ENCODE results near the gene PNPLA5. TPM values are rescaled to one million over a fixed set of nuclear protein-coding genes. Genes with fewer than 3 reads are reported as not detected.

Gene PNPLA5
- polyA plus RNA-seq, 1 donor = not detected

GRCh38 chr22:43888740-43889139 is 3.1 kb downstream of the PNPLA5 start:
- DNase-seq = no peak
- no peaks in the 10 kb centered on the region for H3K9me3 ChIP-seq (ENCODE audit: control insufficient read depth, low read depth, low read length)
- no peak overlapping the region for H3K4me3 ChIP-seq (ENCODE audit: low read length)
- H3K36me3 ChIP-seq (ENCODE audit: control insufficient read depth, insufficient read depth, low read length) = no peaks in the 10 kb centered on the region
- no peak overlapping the region for H3K27ac ChIP-seq (ENCODE audit: low read length)
- H3K4me1 ChIP-seq (ENCODE audit: control insufficient read depth, insufficient read depth, low read length) = no peaks in the 10 kb centered on the region
- WGBS (ENCODE audit: insufficient coverage, low lambda C conversion rate) = no CpG with 5 or more reads among the region's 4 CpGs
- peaks cover 53% of the 10 kb centered on the region for H3K27me3 ChIP-seq (ENCODE audit: control insufficient read depth, insufficient read depth, low read length)

DNA sequence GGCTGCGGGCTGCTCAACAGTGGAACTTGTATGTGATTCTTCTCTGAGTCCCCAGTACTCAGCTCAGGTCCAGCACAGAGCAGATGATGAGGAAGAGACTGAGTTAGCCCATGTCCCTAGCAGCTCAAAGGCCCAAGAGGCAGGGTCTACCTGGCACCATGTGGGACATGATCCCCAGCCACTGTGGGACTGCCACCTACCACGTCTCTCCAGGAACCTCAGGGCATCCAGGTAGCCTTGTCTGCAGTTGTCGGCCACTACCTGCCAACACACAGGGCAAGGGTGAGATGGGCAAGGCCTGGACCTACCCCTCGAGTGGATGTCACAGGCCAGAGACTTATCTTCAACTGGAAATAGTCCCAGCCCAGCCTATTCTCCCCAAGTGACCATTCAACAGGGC is 4.4 kb downstream of the PNPLA5 start:
- Histone ChIP-seq H3K4me1 (ENCODE audit: control insufficient read depth, insufficient read depth, low read length) (no peaks in the 10 kb centered on the region), H3K36me3 (ENCODE audit: control insufficient read depth, insufficient read depth, low read length) (no peaks in the 10 kb centered on the region), H3K9me3 (ENCODE audit: control insufficient read depth, low read depth, low read length) (no peaks in the 10 kb centered on the region), H3K27ac (ENCODE audit: low read length) (no peak overlapping the region), H3K27me3 (ENCODE audit: control insufficient read depth, insufficient read depth, low read length) (peaks cover 43% of the 10 kb centered on the region), H3K4me3 (ENCODE audit: low read length) (no peak overlapping the region)
- DNase-seq = no peak
- WGBS (ENCODE audit: insufficient coverage, low lambda C conversion rate) = no CpG with 5 or more reads among the region's 4 CpGs

DNA sequence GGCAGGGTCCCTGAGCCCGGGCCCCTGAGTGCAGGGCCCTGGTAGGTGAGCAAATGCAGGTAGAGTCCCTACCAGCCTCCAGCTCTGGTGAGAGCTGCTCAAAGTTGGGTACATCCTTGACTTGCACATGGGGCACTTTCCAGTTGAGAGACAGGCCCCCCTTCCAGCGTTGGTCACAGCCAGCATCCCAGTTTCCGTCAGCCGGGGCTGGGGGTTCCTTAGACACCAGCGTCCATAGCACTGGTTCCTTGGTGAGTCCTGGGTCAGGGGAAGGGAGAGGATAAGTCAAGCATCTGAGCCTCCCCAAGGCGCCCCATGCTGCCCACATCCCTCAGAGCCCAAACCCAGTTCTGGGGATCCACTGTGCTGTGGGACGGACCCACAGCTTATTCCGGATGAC is 5.6 kb downstream of the PNPLA5 start:
- Histone ChIP-seq H3K4me1 (ENCODE audit: control insufficient read depth, insufficient read depth, low read length) (no peaks in the 10 kb centered on the region), H3K4me3 (ENCODE audit: low read length) (no peak overlapping the region), H3K36me3 (ENCODE audit: control insufficient read depth, insufficient read depth, low read length) (no peaks in the 10 kb centered on the region), H3K27ac (ENCODE audit: low read length) (no peak overlapping the region), H3K9me3 (ENCODE audit: control insufficient read depth, low read depth, low read length) (no peaks in the 10 kb centered on the region), H3K27me3 (ENCODE audit: control insufficient read depth, insufficient read depth, low read length) (peaks cover 31% of the 10 kb centered on the region)
- WGBS (ENCODE audit: insufficient coverage, low lambda C conversion rate) = no CpG with 5 or more reads among the region's 8 CpGs
- DNase-seq = no peak

DNA sequence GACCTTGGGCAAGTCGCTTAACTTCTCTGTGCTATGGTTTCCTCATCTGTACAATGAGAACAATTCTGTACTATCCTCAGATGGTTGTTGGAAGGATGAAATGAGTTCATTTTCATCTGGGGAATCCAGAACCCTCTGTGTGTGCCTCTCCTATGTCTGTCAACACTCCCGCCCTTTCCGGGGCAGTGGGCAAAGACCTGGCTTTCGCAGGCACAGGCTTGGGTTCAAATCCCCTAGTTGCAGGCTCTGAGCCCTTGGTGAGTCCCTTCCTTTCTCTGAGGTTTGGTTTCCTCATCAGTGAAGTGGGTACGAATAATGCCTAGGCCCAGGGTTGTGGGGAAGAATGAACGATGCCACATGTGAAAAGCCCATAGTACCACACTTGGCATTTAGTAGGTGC is 6.0 kb downstream of the PNPLA5 start:
- DNase-seq = no peak
- Histone ChIP-seq H3K4me3 (ENCODE audit: low read length) (no peak overlapping the region), H3K36me3 (ENCODE audit: control insufficient read depth, insufficient read depth, low read length) (no peaks in the 10 kb centered on the region), H3K27me3 (ENCODE audit: control insufficient read depth, insufficient read depth, low read length) (peaks cover 27% of the 10 kb centered on the region), H3K4me1 (ENCODE audit: control insufficient read depth, insufficient read depth, low read length) (no peaks in the 10 kb centered on the region), H3K27ac (ENCODE audit: low read length) (no peak overlapping the region), H3K9me3 (ENCODE audit: control insufficient read depth, low read depth, low read length) (no peaks in the 10 kb centered on the region)
- WGBS (ENCODE audit: insufficient coverage, low lambda C conversion rate) = no CpG with 5 or more reads among the region's 6 CpGs

- Histone ChIP-seq H3K9me3 (ENCODE audit: control insufficient read depth, low read depth, low read length) (no peaks in the 10 kb centered on the region), H3K4me3 (ENCODE audit: low read length) (no peak overlapping the region), H3K36me3 (ENCODE audit: control insufficient read depth, insufficient read depth, low read length) (no peaks in the 10 kb centered on the region), H3K27me3 (ENCODE audit: control insufficient read depth, insufficient read depth, low read length) (peaks cover 22% of the 10 kb centered on the region), H3K4me1 (ENCODE audit: control insufficient read depth, insufficient read depth, low read length) (no peaks in the 10 kb centered on the region), H3K27ac (ENCODE audit: low read length) (no peak overlapping the region)
- no peak for DNase-seq
- WGBS (ENCODE audit: insufficient coverage, low lambda C conversion rate) = no CpG with 5 or more reads among the region's 7 CpGs
Measured at GRCh38 chr22:43885319-43885671, 6.5 kb downstream of the PNPLA5 start.

GRCh38 chr22:43884600-43885318 is 7.1 kb downstream of the PNPLA5 start:
- Histone ChIP-seq H3K27me3 (ENCODE audit: control insufficient read depth, insufficient read depth, low read length) (peaks cover 16% of the 10 kb centered on the region), H3K36me3 (ENCODE audit: control insufficient read depth, insufficient read depth, low read length) (no peaks in the 10 kb centered on the region), H3K27ac (ENCODE audit: low read length) (no peak overlapping the region), H3K4me1 (ENCODE audit: control insufficient read depth, insufficient read depth, low read length) (no peaks in the 10 kb centered on the region), H3K9me3 (ENCODE audit: control insufficient read depth, low read depth, low read length) (no peaks in the 10 kb centered on the region), H3K4me3 (ENCODE audit: low read length) (no peak overlapping the region)
- no peak for DNase-seq
- WGBS (ENCODE audit: insufficient coverage, low lambda C conversion rate) = no CpG with 5 or more reads among the region's 18 CpGs

DNA sequence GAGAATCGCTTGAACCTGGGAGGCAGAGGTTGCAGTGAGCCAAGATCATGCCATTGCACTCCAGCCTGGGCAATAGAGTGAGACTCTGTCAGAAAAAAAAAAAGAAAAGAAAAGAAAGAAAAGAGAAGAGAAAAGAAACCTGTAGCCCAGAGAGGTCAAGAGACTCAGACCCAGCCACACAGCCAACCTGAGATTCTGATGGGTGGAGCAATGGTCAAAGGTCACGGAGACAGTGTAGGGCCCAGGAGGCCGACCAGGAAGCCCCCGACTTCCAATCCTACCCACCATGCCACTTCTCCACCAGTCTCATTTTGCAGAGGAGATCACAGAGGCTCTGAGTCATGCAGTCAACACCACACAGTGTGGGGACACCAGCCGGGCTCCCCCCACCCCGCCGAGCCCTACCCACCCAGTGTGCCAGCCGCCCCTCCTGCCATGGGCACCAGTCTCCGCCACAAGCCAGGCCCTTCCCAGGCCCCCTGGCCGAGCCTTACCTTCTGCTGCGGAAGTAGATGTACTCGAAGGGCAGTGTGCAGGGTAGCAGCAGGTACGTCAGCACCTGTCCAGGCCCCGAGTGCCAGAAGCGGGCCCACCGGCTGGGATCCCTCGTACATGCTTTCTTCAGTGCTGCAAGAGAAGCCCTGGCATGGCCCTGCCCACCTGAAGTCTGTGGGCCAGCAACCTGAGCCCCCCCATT is 7.9 kb downstream of the PNPLA5 start:
- no CpG with 5 or more reads among the region's 17 CpGs for WGBS (ENCODE audit: insufficient coverage, low lambda C conversion rate)
- no peak overlapping the region for H3K4me3 ChIP-seq (ENCODE audit: low read length)
- H3K9me3 ChIP-seq (ENCODE audit: control insufficient read depth, low read depth, low read length) = no peaks in the 10 kb centered on the region
- peaks cover 8% of the 10 kb centered on the region for H3K27me3 ChIP-seq (ENCODE audit: control insufficient read depth, insufficient read depth, low read length)
- H3K27ac ChIP-seq (ENCODE audit: low read length) = no peak overlapping the region
- no peaks in the 10 kb centered on the region for H3K4me1 ChIP-seq (ENCODE audit: control insufficient read depth, insufficient read depth, low read length)
- no peak for DNase-seq
- no peaks in the 10 kb centered on the region for H3K36me3 ChIP-seq (ENCODE audit: control insufficient read depth, insufficient read depth, low read length)

- Histone ChIP-seq H3K27ac (ENCODE audit: low read length) (no peak overlapping the region), H3K27me3 (ENCODE audit: control insufficient read depth, insufficient read depth, low read length) (peaks cover 6% of the 10 kb centered on the region), H3K36me3 (ENCODE audit: control insufficient read depth, insufficient read depth, low read length) (no peaks in the 10 kb centered on the region), H3K9me3 (ENCODE audit: control insufficient read depth, low read depth, low read length) (no peaks in the 10 kb centered on the region), H3K4me1 (ENCODE audit: control insufficient read depth, insufficient read depth, low read length) (no peaks in the 10 kb centered on the region), H3K4me3 (ENCODE audit: low read length) (no peak overlapping the region)
- no CpG with 5 or more reads among the region's 14 CpGs for WGBS (ENCODE audit: insufficient coverage, low lambda C conversion rate)
- DNase-seq = peak in 1 of 2 donors; percentile 37
Measured at GRCh38 chr22:43883012-43883661, 8.7 kb downstream of the PNPLA5 start.

- Histone ChIP-seq H3K36me3 (ENCODE audit: control insufficient read depth, insufficient read depth, low read length) (no peaks in the 10 kb centered on the region), H3K27ac (ENCODE audit: low read length) (no peak overlapping the region), H3K4me3 (ENCODE audit: low read length) (no peak overlapping the region), H3K9me3 (ENCODE audit: control insufficient read depth, low read depth, low read length) (no peaks in the 10 kb centered on the region), H3K27me3 (ENCODE audit: control insufficient read depth, insufficient read depth, low read length) (no peaks in the 10 kb centered on the region), H3K4me1 (ENCODE audit: control insufficient read depth, insufficient read depth, low read length) (no peaks in the 10 kb centered on the region)
- no peak for DNase-seq
- 100% methylated on average over 1 of the region's 9 CpGs for WGBS (ENCODE audit: insufficient coverage, low lambda C conversion rate)
Measured at GRCh38 chr22:43882122-43882767, 9.6 kb downstream of the PNPLA5 start.

Measured in large intestine (tissue), 3 donors.